Upper lobe of left lung (tissue), 6 donors: ENCODE measurements around the gene HNRNPA1. TPM values are rescaled to one million over a fixed set of nuclear protein-coding genes. Genes with fewer than 3 reads are reported as not detected.
A peak's percentile ranks its signal among the peaks of the same experiment; 100 is the strongest.
"Not testable (repeated sequence)": the region's sequence is repeated elsewhere in the genome, so short reads cannot be mapped to it uniquely, and the experiment has no call there.

Source experiments
- ATAC-seq, 2 donors: fragments of 200-7000 bp; cut with Tn5 transposase; one replicate each; pipeline ENCODE4 v1.9.1; 2022; ENCODE audit warnings: mild to moderate bottlenecking in 2 of 2, moderate library complexity in 2 of 2; ENCODE audit not compliant: low FRiP score in 2 of 2
- DNase-seq, 2 donors: peaks; one replicate each; pipeline ENCODE4 v3.0.0-alpha.2; 2019 to 2020
- H3K27ac ChIP-seq, 4 donors: fragments of 200-600 bp; sonication (generic); one replicate each; pipeline ENCODE4 v1.5.1; 2016 to 2019
- H3K27me3 ChIP-seq, 4 donors: fragments of 200-600 bp; sonication (generic); one replicate each; pipeline ENCODE4 v1.5.1; 2017 to 2019
- H3K36me3 ChIP-seq, 4 donors: fragments of 200-600 bp; sonication (generic); one replicate each; pipeline ENCODE4 v1.5.1; 2016 to 2019
- H3K4me1 ChIP-seq, 4 donors: fragments of 200-600 bp; sonication (generic); one replicate each; pipeline ENCODE4 v1.5.1; 2018 to 2019
- H3K4me3 ChIP-seq, 4 donors: fragments of 200-600 bp; sonication (generic); one replicate each; pipeline ENCODE4 v1.5.1; 2017 to 2019; ENCODE audit warnings: mild to moderate bottlenecking in 2 of 4, moderate library complexity in 1 of 4
- H3K9me3 ChIP-seq, 4 donors: fragments of 200-600 bp; sonication (generic); one replicate each; pipeline ENCODE4 v1.5.1; 2018 to 2019
- EP300 ChIP-seq, 4 donors: sonication (generic); formaldehyde crosslinking; IDR thresholded peaks; one replicate each; pipeline ENCODE4 v1.5.1; 2017; ENCODE audit warnings: antibody characterized with exemption in 4 of 4, control low read depth in 2 of 4
- POLR2A ChIP-seq, 4 donors: fragments of 450-650 bp; IDR thresholded peaks; one replicate each; pipeline ENCODE4 v1.5.1; 2016 to 2017; ENCODE audit warnings: antibody characterized with exemption in 4 of 4, mild to moderate bottlenecking in 2 of 4
- POLR2AphosphoS5 ChIP-seq, 2 donors: sonication (generic); formaldehyde crosslinking; IDR thresholded peaks; one replicate each; pipeline ENCODE4 v1.5.1; 2017; ENCODE audit warnings: antibody characterized with exemption in 2 of 2
- WGBS, 2 donors: methylation state at CpG; one replicate each; pipeline ENCODE4 v1.1.5; 2017 to 2018; 5-methylcytosine and 5-hydroxymethylcytosine counted together
- total RNA-seq, 6 donors: library from RNA; depleted of rRNA in 4 of 6; stranded (reverse); fragments of >200 nt in 4 of 6; gene quantifications; one replicate each; pipeline versions ENCODE4 v1.1.0 to v1.2.1, GENCODE V29; 2016 to 2021
- TF ChIP-seq, protein P1 (sequence below), 6 experiments: fragments of 450-650 bp in 4 of 6; fragments of 200-600 bp in 2 of 6; sonication (generic) in 2 of 6; IDR thresholded peaks; one replicate each; pipeline ENCODE4 v1.5.1; 2016 to 2019; ENCODE audit warnings: antibody characterized with exemption in 6 of 6
- donor health status: DM: no; HTN: no; CAD: no; lungs with moderate emphysema.
- donor health status: DM: no; HTN: yes; CAD: no; lungs with severe emphysema.

Gene HNRNPA1
- total RNA-seq, result 100 to 1,000 TPM; 255 to 870 (median 475) TPM

DNA sequence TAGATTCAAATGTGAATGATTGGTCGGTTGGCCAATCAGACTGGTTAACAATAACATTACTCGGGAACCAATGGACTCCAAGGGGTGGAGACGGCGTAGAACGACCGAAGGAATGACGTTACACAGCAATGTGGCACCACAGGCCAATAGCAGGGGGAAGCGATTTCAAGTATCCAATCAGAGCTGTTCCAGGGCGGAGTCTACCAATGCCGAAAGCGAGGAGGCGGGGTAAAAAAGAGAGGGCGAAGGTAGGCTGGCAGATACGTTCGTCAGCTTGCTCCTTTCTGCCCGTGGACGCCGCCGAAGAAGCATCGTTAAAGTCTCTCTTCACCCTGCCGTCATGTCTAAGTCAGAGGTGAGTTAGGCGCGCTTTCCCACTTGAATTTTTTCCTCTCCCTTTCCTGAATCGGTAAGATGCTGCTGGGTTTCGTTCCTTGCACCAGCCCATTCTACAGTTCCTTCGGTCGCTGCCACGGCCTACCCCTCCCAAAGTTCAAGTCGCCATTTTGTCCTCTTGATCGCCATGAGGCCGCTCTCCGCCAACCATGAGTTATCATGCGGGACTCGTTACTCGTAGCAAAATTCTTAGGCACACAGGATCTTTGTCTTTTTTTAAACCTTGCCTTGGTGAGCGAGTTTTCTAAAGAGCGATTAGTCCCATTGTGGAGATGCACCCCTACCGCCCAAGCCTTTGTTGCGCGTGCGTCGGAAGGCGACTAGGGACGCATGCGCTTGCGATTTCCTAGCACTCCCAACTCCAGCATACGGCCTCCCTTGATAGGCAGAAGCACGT, at the start of gene HNRNPA1:
Gene HNRNPA1 (plus strand): TSS at position 259 of the 793 bp plus-strand sequence. CDS start 82 bp downstream, at position 341.
- ATAC-seq (peak; percentile 96 to 99), DNase-seq (peak in 1 of 2 donors; percentile 97)
- Histone ChIP-seq H3K9me3 (no peaks in the 10 kb centered on the region), H3K4me3 (peak within 1 kb of the TSS; percentile 69 to 82 (median 76)), H3K27ac (peak within 1 kb of the TSS; percentile 92 to 95 (median 94)), H3K4me1 (peaks cover 55 to 63% (median 58%) of the 10 kb centered on the region in 4 donors), H3K36me3 (peaks cover 29 to 47% (median 30%) of the 10 kb centered on the region in 4 donors), H3K27me3 (no peaks in the 10 kb centered on the region)
- 0% methylated on average over 39 to 48 of the region's 48 CpGs for WGBS, 2 donors
- TF ChIP-seq EP300 (IDR thresholded peaks at IDR 0.05), result peak in 1 of 4 donors; percentile 40
- peak in 3 of 4 donors; percentile 97 to 99 (median 98) for TF ChIP-seq POLR2A (IDR thresholded peaks at IDR 0.05)
- TF ChIP-seq, protein P1, sequence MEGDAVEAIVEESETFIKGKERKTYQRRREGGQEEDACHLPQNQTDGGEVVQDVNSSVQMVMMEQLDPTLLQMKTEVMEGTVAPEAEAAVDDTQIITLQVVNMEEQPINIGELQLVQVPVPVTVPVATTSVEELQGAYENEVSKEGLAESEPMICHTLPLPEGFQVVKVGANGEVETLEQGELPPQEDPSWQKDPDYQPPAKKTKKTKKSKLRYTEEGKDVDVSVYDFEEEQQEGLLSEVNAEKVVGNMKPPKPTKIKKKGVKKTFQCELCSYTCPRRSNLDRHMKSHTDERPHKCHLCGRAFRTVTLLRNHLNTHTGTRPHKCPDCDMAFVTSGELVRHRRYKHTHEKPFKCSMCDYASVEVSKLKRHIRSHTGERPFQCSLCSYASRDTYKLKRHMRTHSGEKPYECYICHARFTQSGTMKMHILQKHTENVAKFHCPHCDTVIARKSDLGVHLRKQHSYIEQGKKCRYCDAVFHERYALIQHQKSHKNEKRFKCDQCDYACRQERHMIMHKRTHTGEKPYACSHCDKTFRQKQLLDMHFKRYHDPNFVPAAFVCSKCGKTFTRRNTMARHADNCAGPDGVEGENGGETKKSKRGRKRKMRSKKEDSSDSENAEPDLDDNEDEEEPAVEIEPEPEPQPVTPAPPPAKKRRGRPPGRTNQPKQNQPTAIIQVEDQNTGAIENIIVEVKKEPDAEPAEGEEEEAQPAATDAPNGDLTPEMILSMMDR (IDR thresholded peaks at IDR 0.05), result peak in 2 of 6 experiments; percentile 9 to 16
- TF ChIP-seq POLR2AphosphoS5 (IDR thresholded peaks at IDR 0.05), result peak; percentile 97 to 99

GRCh38 chr12:54231269-54231668, 49.3 kb upstream of the HNRNPA1 start:
- H3K4me3 ChIP-seq, H3K27me3 ChIP-seq, ATAC-seq, H3K27ac ChIP-seq, DNase-seq, H3K4me1 ChIP-seq, H3K9me3 ChIP-seq: not testable (repeated sequence)
- WGBS, 2 donors, result 96 to 100% methylated on average over 3 of the region's 3 CpGs
- H3K36me3 ChIP-seq, result peaks cover 0 to 11% (median 0%) of the 10 kb centered on the region in 4 donors

- Histone ChIP-seq H3K36me3 (peaks cover 0 to 14% (median 2%) of the 10 kb centered on the region in 4 donors), H3K4me1 (peaks cover 0 to 5% (median 2%) of the 10 kb centered on the region in 4 donors), H3K27ac (no peak overlapping the region), H3K9me3 (no peaks in the 10 kb centered on the region), H3K27me3 (no peaks in the 10 kb centered on the region), H3K4me3 (no peak overlapping the region)
- 94 to 96% methylated on average over 2 of the region's 2 CpGs for WGBS, 2 donors
- no peak for DNase-seq
- peak in 1 of 2 donors; percentile 31 for ATAC-seq
- TF ChIP-seq EP300 (IDR thresholded peaks at IDR 0.05) (no peak), POLR2AphosphoS5 (IDR thresholded peaks at IDR 0.05) (no peak), POLR2A (IDR thresholded peaks at IDR 0.05) (no peak)
- TF ChIP-seq, protein P1 (IDR thresholded peaks at IDR 0.05), result no peak
These were observed 47.7 kb upstream of the HNRNPA1 start for GRCh38 chr12:54232790-54233189.

GRCh38 chr12:54238531-54238930, 42.0 kb upstream of the HNRNPA1 start:
- H3K36me3 ChIP-seq, result peaks cover 0 to 53% (median 19%) of the 10 kb centered on the region in 4 donors
- no peak for DNase-seq
- TF ChIP-seq POLR2A (IDR thresholded peaks at IDR 0.05) (no peak), EP300 (IDR thresholded peaks at IDR 0.05) (no peak), POLR2AphosphoS5 (IDR thresholded peaks at IDR 0.05) (no peak)
- TF ChIP-seq, protein P1 (IDR thresholded peaks at IDR 0.05), result no peak
- no peaks in the 10 kb centered on the region for H3K27me3 ChIP-seq
- H3K27ac ChIP-seq, result no peak overlapping the region
- no peaks in the 10 kb centered on the region for H3K9me3 ChIP-seq
- no peaks in the 10 kb centered on the region for H3K4me1 ChIP-seq
- WGBS, 2 donors, result 95 to 97% methylated on average over 1 of the region's 1 CpG
- no peak overlapping the region for H3K4me3 ChIP-seq
- no peak for ATAC-seq

- DNase-seq (no peak), ATAC-seq (no peak)
- peaks cover 0 to 63% (median 25%) of the 10 kb centered on the region in 4 donors for H3K36me3 ChIP-seq
- H3K9me3 ChIP-seq, result no peaks in the 10 kb centered on the region
- H3K4me1 ChIP-seq, result no peaks in the 10 kb centered on the region
- H3K4me3 ChIP-seq, result no peak overlapping the region
- H3K27me3 ChIP-seq, result no peaks in the 10 kb centered on the region
- TF ChIP-seq, protein P1 (IDR thresholded peaks at IDR 0.05), result no peak
- TF ChIP-seq POLR2A (IDR thresholded peaks at IDR 0.05) (no peak), EP300 (IDR thresholded peaks at IDR 0.05) (no peak)
- no peak overlapping the region for H3K27ac ChIP-seq
These were observed 40.9 kb upstream of the HNRNPA1 start for GRCh38 chr12:54239620-54240019.
